Ascending aorta (tissue), 2 donors: ENCODE data around the gene PCBD1. TPM values are rescaled to one million over a fixed set of nuclear protein-coding genes. Genes with fewer than 3 reads are reported as not detected.
A peak's percentile ranks its signal among the peaks of the same experiment; 100 is the strongest.

ENCODE experiments used
- DNase-seq, 2 donors: peaks; one replicate each; pipeline ENCODE4 v3.0.0-alpha.2; 2019; ENCODE audit warnings: low spot score in 2 of 2
- H3K27ac ChIP-seq, 2 donors: fragments of 200-600 bp; sonication (generic); one replicate each; pipeline ENCODE4 v1.5.1; 2016 to 2017; ENCODE audit warnings: mild to moderate bottlenecking in 1 of 2
- H3K27me3 ChIP-seq: fragments of 200-600 bp; sonication (generic); one replicate; pipeline ENCODE4 v1.5.1; 2017
- H3K36me3 ChIP-seq, 2 donors: fragments of 200-600 bp; sonication (generic); one replicate each; pipeline ENCODE4 v1.5.1; 2016
- H3K4me1 ChIP-seq, 2 donors: fragments of 200-600 bp; sonication (generic); one replicate each; pipeline ENCODE4 v1.5.1; 2016 to 2017; ENCODE audit warnings: mild to moderate bottlenecking in 1 of 2
- H3K4me3 ChIP-seq, 2 donors: fragments of 200-600 bp; sonication (generic); one replicate each; pipeline ENCODE4 v1.5.1; 2016 to 2017; ENCODE audit warnings: mild to moderate bottlenecking in 1 of 2
- H3K9me3 ChIP-seq, 2 donors: fragments of 200-600 bp; sonication (generic); one replicate each; pipeline ENCODE4 v1.5.1; 2016
- intact Hi-C: fragments of 100-400 bp; cut with DNase I; formaldehyde crosslinking; loops from one replicate; pipeline ENCODE4 v1.15.1; 2023
- total RNA-seq: library from RNA; depleted of rRNA; stranded (reverse); fragments of >200 nt; gene quantifications from one replicate; pipeline ENCODE4 v1.1.0, GENCODE V29; 2016
- TF ChIP-seq, protein P1 (sequence below), 3 experiments: fragments of 200-600 bp in 2 of 3; fragments of 450-650 bp in 1 of 3; sonication (generic) in 2 of 3; IDR thresholded peaks; one replicate each; pipeline ENCODE4 v1.5.1; 2016 to 2019; ENCODE audit warnings: antibody characterized with exemption in 3 of 3, mild to moderate bottlenecking in 1 of 3, moderate library complexity in 1 of 3

The PCBD1 gene
- total RNA-seq, 1 donor from 2014 or later = 45.8 TPM

- Histone ChIP-seq H3K4me1 (no peaks in the 10 kb centered on the region), H3K27ac (no peak overlapping the region), H3K27me3 (no peaks in the 10 kb centered on the region), H3K4me3 (no peak overlapping the region), H3K9me3 (no peaks in the 10 kb centered on the region), H3K36me3 (no peaks in the 10 kb centered on the region)
- DNase-seq = peak in 1 of 2 donors; percentile 75
- intact Hi-C loops = no loop called here
- TF ChIP-seq, protein P1, sequence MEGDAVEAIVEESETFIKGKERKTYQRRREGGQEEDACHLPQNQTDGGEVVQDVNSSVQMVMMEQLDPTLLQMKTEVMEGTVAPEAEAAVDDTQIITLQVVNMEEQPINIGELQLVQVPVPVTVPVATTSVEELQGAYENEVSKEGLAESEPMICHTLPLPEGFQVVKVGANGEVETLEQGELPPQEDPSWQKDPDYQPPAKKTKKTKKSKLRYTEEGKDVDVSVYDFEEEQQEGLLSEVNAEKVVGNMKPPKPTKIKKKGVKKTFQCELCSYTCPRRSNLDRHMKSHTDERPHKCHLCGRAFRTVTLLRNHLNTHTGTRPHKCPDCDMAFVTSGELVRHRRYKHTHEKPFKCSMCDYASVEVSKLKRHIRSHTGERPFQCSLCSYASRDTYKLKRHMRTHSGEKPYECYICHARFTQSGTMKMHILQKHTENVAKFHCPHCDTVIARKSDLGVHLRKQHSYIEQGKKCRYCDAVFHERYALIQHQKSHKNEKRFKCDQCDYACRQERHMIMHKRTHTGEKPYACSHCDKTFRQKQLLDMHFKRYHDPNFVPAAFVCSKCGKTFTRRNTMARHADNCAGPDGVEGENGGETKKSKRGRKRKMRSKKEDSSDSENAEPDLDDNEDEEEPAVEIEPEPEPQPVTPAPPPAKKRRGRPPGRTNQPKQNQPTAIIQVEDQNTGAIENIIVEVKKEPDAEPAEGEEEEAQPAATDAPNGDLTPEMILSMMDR (IDR thresholded peaks at IDR 0.05) = peak; percentile 66 to 83 (median 67)
These were observed 15.0 kb upstream of the PCBD1 start for GRCh38 chr10:70903262-70903921.

GRCh38 chr10:70902661-70903261 is 14.4 kb upstream of the PCBD1 start:
- Histone ChIP-seq H3K4me1 (no peaks in the 10 kb centered on the region), H3K9me3 (no peaks in the 10 kb centered on the region), H3K4me3 (no peak overlapping the region), H3K27ac (no peak overlapping the region), H3K27me3 (no peaks in the 10 kb centered on the region), H3K36me3 (no peaks in the 10 kb centered on the region)
- TF ChIP-seq, protein P1 (IDR thresholded peaks at IDR 0.05) = no peak
- no peak for DNase-seq
- intact Hi-C loops = no loop called here

DNA sequence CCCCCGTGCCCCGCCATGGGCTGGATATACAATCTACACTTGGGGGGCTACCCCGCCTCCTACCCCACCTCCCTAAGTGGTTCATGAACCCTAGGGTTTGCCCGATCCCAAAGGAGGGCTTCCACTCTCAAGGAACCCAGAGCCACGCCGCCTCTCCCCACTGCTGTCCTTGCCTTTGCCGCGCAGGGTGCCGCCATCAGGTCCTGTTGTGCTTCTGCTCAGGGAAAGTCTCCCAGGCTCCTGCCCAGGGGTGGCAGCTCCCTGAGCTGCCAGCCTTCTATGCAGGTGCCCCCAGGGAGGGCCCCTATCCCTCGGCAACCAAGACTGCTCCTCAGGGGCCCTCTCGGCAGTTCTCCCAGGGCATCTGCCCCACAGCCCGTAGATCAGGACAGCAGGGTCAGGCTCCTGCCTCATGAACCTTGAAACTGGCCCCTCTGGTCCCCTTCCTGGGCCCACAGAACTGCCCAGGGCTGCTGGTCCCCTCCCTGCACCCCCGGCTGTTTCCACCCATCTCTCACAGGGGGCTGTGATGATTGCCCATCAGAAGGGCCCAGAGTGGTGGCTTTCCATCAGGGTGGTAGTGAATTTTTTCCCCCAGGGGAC is 13.0 kb upstream of the PCBD1 start:
- intact Hi-C loops = no loop called here
- TF ChIP-seq, protein P1 (IDR thresholded peaks at IDR 0.05) = no peak
- DNase-seq = no peak

DNA sequence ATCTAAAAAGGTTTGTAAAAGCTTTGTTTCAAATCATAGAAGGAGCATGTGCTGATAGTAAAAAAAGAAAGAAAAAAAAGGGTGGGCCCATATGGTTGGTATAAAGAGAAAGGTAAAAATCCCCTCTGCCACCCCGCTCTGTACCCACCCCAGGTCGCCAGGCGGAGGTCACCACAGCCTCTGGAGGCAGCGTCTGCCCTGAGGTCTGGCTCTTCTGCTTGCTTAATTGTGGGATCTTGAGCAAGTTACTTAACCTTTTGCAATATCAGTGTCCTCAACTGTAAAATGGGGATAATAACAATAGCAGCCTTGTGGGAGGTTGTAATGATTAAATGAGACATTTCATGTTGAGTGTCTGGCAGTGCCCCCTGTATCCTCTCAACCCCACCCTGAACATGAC is 10.7 kb upstream of the PCBD1 start:
- H3K4me3 ChIP-seq = no peak overlapping the region
- no peak overlapping the region for H3K27ac ChIP-seq
- intact Hi-C loops = no loop called here
- TF ChIP-seq, protein P1 (IDR thresholded peaks at IDR 0.05) = no peak
- no peak for DNase-seq
- H3K27me3 ChIP-seq = no peaks in the 10 kb centered on the region
- no peaks in the 10 kb centered on the region for H3K36me3 ChIP-seq
- no peaks in the 10 kb centered on the region for H3K9me3 ChIP-seq
- H3K4me1 ChIP-seq = no peaks in the 10 kb centered on the region

More for the DNA sequence above, 13.0 kb upstream of the PCBD1 start:
- Histone ChIP-seq H3K27me3 (no peaks in the 10 kb centered on the region), H3K4me1 (no peaks in the 10 kb centered on the region), H3K4me3 (no peak overlapping the region), H3K9me3 (no peaks in the 10 kb centered on the region), H3K36me3 (no peaks in the 10 kb centered on the region), H3K27ac (no peak overlapping the region)

DNA sequence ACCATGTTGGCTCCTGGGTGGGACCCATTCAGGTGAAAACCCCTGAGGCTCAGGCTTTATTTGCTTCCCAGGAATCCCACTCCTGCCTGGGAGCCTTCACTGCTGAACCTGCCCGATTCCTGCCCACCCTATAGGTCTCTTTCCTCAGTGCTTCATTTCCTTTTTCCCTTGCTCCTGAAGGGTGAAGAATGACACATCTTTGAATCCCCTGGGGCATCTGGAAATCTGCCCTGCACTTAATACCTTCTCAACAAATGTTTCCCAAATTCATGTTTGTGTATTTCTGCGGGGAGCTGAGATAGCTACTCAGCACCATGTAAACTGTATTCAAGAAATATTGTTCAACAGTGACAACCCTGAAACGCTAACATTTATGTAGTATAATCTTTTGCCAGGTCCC is 10.3 kb upstream of the PCBD1 start:
- Histone ChIP-seq H3K9me3 (no peaks in the 10 kb centered on the region), H3K36me3 (no peaks in the 10 kb centered on the region)
- intact Hi-C loops = no loop called here

More for the DNA sequence above, 10.3 kb upstream of the PCBD1 start:
- Histone ChIP-seq H3K4me3 (no peak overlapping the region), H3K27ac (no peak overlapping the region), H3K27me3 (no peaks in the 10 kb centered on the region), H3K4me1 (no peaks in the 10 kb centered on the region)
- DNase-seq = no peak
- TF ChIP-seq, protein P1 (IDR thresholded peaks at IDR 0.05) = no peak
